AG10803 (cell line): ENCODE results near the gene RABGAP1.
A peak's percentile ranks its signal among the peaks of the same experiment; 100 is the strongest.

Source experiments
- DNase-seq: peaks from one replicate; pipeline ENCODE4 v3.0.0; 2010; ENCODE audit warnings: low read depth
- H3K4me3 ChIP-seq: 2 replicates; pipeline ENCODE4 v1.5.1; 2011; ENCODE audit warnings: mild to moderate bottlenecking, low read length, control low read depth
- TF ChIP-seq, protein P1 (sequence below): conservative IDR thresholded peaks from 2 replicates; pipeline ENCODE4 v1.5.1; 2011; ENCODE audit warnings: mild to moderate bottlenecking, low read length, control low read depth, inconsistent platforms

The RABGAP1 gene

GRCh38 chr9:123080444-123080843, 139.6 kb downstream of the RABGAP1 start:
- TF ChIP-seq, protein P1, sequence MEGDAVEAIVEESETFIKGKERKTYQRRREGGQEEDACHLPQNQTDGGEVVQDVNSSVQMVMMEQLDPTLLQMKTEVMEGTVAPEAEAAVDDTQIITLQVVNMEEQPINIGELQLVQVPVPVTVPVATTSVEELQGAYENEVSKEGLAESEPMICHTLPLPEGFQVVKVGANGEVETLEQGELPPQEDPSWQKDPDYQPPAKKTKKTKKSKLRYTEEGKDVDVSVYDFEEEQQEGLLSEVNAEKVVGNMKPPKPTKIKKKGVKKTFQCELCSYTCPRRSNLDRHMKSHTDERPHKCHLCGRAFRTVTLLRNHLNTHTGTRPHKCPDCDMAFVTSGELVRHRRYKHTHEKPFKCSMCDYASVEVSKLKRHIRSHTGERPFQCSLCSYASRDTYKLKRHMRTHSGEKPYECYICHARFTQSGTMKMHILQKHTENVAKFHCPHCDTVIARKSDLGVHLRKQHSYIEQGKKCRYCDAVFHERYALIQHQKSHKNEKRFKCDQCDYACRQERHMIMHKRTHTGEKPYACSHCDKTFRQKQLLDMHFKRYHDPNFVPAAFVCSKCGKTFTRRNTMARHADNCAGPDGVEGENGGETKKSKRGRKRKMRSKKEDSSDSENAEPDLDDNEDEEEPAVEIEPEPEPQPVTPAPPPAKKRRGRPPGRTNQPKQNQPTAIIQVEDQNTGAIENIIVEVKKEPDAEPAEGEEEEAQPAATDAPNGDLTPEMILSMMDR = no peak
- DNase-seq = no peak

GRCh38 chr9:123081824-123082223, 141.0 kb downstream of the RABGAP1 start:
- no peak overlapping the region for H3K4me3 ChIP-seq
- DNase-seq = peak; percentile 62
- TF ChIP-seq, protein P1 = peak; percentile 71

More at GRCh38 chr9:123080444-123080843, 139.6 kb downstream of the RABGAP1 start:
- no peak overlapping the region for H3K4me3 ChIP-seq

DNA sequence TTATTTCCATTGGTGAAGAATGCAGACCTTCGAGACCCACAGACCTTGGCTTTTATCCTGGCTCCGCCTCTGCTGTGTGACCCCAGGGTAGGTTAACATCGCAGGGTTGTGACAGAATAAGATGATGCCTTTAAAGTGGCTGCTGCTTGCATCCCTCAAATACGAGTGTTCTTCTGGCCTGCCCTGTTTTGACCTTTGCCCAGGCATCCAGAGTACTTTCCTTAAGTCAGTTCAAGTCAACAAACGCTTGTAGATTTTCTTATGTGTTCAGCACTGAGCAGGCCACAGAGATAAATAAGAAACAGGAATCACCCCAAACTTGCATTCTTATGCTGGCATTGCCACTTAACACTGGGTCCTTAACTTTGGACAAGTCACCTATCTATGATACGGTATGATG, 142.9 kb downstream of the RABGAP1 start:
- no peak overlapping the region for H3K4me3 ChIP-seq
- TF ChIP-seq, protein P1 = no peak

DNA sequence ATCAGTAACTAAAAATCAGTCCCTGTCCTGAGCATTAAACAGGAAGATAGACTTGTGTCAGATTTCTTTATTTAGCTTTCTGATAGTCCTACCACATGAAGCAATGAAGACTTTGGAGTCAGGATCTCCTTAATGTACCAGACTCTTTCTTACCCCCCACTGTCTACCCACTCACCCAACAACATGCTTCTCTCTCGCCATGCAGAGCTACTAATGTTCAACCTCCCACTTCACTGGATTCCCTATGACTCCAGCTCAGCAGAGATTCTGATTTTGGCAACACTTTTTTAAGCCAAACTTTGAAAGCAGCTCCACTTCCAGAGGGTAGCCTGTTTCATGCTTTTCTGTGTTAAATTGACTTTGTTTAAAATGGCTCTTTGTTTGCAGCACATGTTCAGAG, 143.4 kb downstream of the RABGAP1 start:
- H3K4me3 ChIP-seq = no peak overlapping the region
- TF ChIP-seq, protein P1 = no peak
- no peak for DNase-seq

More for the DNA sequence above, 142.9 kb downstream of the RABGAP1 start:
- DNase-seq = no peak

GRCh38 chr9:123085916-123086315, 145.1 kb downstream of the RABGAP1 start:
- TF ChIP-seq, protein P1 = no peak
- no peak overlapping the region for H3K4me3 ChIP-seq
- no peak for DNase-seq

DNA sequence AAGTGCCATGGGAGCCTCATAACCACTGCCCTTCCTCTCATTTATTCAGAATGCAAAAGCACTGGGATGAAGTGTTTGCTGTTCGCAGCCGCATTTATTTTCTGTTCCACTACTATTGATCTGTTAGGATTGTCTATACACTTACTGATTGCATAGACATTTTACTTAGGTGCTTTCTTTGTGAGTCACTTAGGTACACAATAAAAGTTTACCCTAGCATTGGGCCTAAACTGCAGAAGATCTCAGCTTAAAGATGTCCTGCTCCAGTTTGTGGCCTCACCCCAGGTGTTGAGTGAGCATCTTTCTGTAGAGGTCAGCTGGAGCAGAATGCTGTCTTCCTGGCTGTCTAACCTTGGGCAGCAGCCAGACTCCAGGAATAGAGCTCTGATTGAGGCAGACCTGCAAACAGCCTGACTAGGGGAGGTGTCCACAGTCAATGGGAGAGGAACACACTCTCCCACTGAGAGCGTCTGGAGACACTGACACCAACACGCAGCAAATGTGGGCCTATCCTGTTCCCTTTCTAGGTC, 146.6 kb downstream of the RABGAP1 start:
- DNase-seq = no peak

GRCh38 chr9:123089040-123089439, 148.2 kb downstream of the RABGAP1 start:
- no peak for DNase-seq
- no peak overlapping the region for H3K4me3 ChIP-seq
- TF ChIP-seq, protein P1 = no peak

More for the DNA sequence above, 146.6 kb downstream of the RABGAP1 start:
- TF ChIP-seq, protein P1 = no peak
- H3K4me3 ChIP-seq = no peak overlapping the region
